CD1c-positive myeloid dendritic cell (primary cell): Measurements from ENCODE around the gene GH2.
"Not testable (repeated sequence)": the region's sequence is repeated elsewhere in the genome, so short reads cannot be mapped to it uniquely, and the experiment has no call there.

ENCODE experiments used
- DNase-seq: peaks from one replicate; pipeline ENCODE4 v3.0.0-alpha.2; 2016; ENCODE audit errors: extremely low spot score

GH2 gene

DNA sequence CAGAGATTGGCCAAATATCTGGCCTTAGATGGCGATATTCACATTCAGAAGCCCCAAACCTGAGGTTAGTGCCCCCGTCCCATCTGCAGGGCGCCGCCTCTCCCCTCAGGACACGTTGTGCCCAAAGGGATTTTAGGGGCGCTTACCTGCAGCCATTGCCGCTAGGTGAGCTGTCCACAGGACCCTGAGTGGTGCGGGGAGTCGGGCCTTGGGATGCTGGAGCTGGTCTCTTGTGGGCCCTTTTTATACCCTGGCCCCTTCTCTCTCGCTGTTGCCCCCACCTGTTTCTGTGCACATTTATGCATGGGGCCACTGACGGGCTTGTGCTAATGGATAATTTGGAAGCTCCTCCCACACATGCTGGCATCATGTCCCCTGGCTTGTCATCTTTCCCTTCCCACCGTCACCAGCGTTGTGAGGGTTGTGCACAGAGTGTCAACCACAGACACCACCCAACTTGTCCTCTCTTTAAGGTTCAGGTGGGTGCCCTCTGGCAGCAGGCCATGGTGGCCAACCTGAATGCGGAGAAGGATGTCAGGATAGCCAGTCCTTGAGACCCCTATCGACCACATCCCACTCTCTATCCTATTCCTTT is 29.4 kb upstream of the GH2 start, which contains the start of gene CSHL1:
Gene CSHL1, minus strand, starts transcription at position 218 of the 595 bp plus-strand sequence. Its CDS starts 62 bp downstream, at position 156.
- no peak for DNase-seq

DNA sequence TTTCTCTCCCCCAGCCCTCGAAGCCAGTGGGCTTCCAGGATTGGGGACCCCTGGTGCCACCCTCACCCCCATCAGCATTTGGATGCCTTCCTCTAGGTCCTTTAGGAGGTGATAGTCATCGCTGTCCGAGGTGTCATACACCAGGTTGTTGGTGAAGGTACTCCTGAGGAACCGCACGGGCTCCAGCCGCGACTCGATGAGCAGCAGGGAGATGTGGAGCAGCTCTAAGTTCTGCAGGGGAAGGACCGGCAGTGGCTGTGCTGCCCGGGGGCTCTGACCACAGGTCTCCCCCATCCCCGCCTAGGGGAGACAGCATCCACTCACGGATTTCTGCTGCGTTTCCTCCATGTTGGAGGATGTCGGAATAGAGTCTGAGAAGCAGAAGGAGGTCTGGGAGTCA is 28.4 kb upstream of the GH2 start:
- no peak for DNase-seq

DNA sequence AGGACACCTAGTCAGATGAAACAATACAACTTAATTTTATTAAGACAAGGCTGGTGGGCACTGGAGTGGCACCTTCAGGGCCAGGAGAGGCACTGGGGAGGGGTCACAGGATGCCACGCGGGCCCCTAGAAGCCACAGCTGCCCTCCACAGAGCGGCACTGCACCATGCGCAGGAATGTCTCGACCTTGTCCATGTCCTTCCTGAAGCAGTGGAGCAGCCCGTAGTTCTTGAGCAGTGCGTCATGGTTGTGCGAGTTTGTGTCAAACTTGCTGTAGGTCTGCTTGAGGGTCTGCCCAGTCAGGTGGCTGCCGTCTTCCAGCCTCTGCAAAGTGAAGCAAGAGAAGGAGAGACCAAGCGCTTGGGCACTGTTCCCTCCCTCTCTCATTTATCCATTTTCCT is 27.8 kb upstream of the GH2 start:
- not testable (repeated sequence) for DNase-seq

GRCh38 chr17:63907161-63907778 is 25.5 kb upstream of the GH2 start:
- peak; percentile 8 for DNase-seq

GRCh38 chr17:63904796-63905195 is 23.1 kb upstream of the GH2 start:
- DNase-seq: not testable (repeated sequence)

GRCh38 chr17:63903787-63904201 is 22.1 kb upstream of the GH2 start:
- DNase-seq: peak; percentile 23

- not testable (repeated sequence) for DNase-seq
Observed at GRCh38 chr17:63901971-63902370, 20.2 kb upstream of the GH2 start.

- DNase-seq: not testable (repeated sequence)
Observed at GRCh38 chr17:63898899-63899798, 17.4 kb upstream of the GH2 start.

- DNase-seq: not testable (repeated sequence)
Observed at GRCh38 chr17:63896524-63897354, 15.0 kb upstream of the GH2 start, which contains the start of gene CSH1. CSH1 (minus strand) TSS chr17:63896574; CDS start chr17:63896511, 63 bp downstream.

GRCh38 chr17:63894821-63895220 is 13.1 kb upstream of the GH2 start:
- not testable (repeated sequence) for DNase-seq

DNA sequence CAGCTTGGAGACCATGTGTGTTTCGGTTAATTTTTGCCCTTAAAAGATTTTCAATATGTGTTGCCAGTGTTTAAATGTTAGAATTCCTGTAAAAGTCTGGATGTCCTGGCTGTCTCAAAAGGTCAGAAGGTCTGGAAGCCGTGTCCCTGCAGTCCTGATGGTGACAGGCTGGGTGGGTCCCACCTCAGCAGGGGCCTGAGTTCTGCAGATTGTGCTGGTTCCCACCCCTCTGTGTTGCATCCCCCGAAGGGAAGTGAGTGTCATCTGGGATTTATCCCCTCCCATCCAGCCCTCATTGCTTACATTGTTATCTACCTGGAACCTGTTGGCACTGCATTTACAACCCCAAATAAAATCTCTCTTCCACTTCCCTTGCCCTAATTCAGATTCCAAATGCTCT is 12.3 kb upstream of the GH2 start:
- DNase-seq: not testable (repeated sequence)

GRCh38 chr17:63892316-63893037 is 10.7 kb upstream of the GH2 start:
- DNase-seq: not testable (repeated sequence)

GRCh38 chr17:63889026-63889848 is 7.5 kb upstream of the GH2 start:
- DNase-seq: peak; percentile 38

DNA sequence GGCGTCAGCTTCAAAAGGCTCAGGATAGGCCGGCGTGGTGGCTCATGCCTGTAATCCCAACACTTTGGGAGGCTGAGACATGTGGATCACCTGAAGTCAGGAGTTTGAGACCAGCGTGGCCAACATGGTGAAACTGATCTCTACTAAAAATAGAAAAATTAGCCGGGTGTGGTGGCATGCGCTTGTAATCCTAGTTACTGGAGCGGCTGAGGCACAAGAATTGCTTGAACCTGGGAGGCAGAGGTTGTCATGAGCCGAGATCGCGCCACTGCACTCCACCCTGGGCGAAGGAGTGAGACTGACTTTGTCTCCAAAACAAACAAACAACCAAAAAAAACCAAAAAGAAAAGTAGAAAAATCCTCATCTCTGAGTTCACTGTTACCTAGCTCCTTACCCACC is 3.4 kb upstream of the GH2 start:
- DNase-seq: not testable (repeated sequence)

GRCh38 chr17:63882626-63883126 is 932 bp upstream of the GH2 start:
- DNase-seq: not testable (repeated sequence)

- not testable (repeated sequence) for DNase-seq
Observed at GRCh38 chr17:63881337-63881736, 407 bp downstream of the GH2 start.

DNA sequence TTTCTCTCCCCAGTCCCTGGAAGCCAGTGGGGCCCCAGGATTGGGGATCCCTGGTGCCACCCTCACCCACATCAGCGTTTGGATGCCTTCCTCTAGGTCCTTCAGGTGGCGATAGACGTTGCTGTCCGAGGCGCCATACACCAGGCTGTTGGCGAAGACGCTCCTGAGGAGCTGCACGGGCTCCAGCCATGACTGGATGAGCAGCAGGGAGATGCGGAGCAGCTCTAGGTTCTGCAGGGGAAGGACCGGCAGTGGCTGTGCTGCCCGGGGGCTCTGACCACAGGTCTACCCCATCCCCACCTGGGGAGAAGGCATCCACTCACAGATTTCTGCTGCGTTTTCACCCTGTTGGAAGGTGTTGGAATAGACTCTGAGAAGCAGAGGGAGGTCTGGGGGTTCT is 1.0 kb downstream of the GH2 start:
- DNase-seq: no peak

GRCh38 chr17:63878413-63878812 is 3.3 kb downstream of the GH2 start:
- DNase-seq: not testable (repeated sequence)

DNA sequence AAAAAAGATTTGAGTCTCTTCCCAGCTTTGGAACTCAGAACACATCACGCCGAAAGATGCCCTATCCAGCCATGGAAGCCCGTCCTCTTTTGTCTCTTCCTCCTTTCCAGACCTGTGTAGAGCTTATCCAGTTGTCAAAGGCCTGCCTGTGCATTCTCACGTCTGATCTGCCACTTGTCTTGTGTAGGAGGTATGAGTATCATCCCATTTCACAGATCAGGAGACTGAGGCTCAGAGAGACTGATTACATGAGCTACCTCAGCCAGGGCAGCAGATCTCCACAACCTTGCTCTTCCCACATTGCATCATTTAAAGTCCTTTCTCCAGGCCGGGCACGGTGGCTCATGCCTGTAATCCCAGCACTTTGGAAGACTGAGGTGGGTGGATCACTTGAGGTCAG is 7.1 kb downstream of the GH2 start:
- not testable (repeated sequence) for DNase-seq
